Tibial artery (tissue), 4 donors: Measurements from ENCODE around the gene CYP3A4.

Experiments used
- DNase-seq, 2 donors: peaks; one replicate each; pipeline ENCODE4 v3.0.0-alpha.2; 2019
- H3K27ac ChIP-seq, 2 donors: fragments of 200-600 bp; sonication (generic) in 1 of 2; 1 replicate in 1 of 2; 2 replicates in 1 of 2; pipeline ENCODE4 v1.5.1; 2018 to 2019; ENCODE audit warnings: mild to moderate bottlenecking in 1 of 2
- H3K27me3 ChIP-seq, 2 donors: fragments of 200-600 bp; sonication (generic) in 1 of 2; one replicate each; pipeline versions ENCODE4 v1.5.1 to v1.6.0; 2016 to 2019
- H3K36me3 ChIP-seq, 3 donors: fragments of 200-600 bp; sonication (generic) in 2 of 3; one replicate each; pipeline ENCODE4 v1.5.1; 2016 to 2019; ENCODE audit warnings: mild to moderate bottlenecking in 2 of 3
- H3K4me1 ChIP-seq, 4 donors: fragments of 200-600 bp; sonication (generic) in 2 of 4; 1 replicate in 3 of 4; 2 replicates in 1 of 4; pipeline ENCODE4 v1.5.1; 2016 to 2019
- H3K4me3 ChIP-seq, 2 donors: fragments of 200-600 bp; sonication (generic) in 1 of 2; 1 replicate in 1 of 2; 2 replicates in 1 of 2; pipeline ENCODE4 v1.5.1; 2018 to 2019; ENCODE audit warnings: mild to moderate bottlenecking in 2 of 2
- H3K9me3 ChIP-seq, 3 donors: fragments of 200-600 bp; sonication (generic) in 1 of 3; one replicate each; pipeline ENCODE4 v1.5.1; 2016 to 2019
- CTCF ChIP-seq, 2 experiments: fragments of 200-600 bp in 1 of 2; fragments of 450-650 bp in 1 of 2; IDR thresholded peaks; one replicate each; pipeline ENCODE4 v1.5.1; 2017 to 2019; ENCODE audit warnings: antibody characterized with exemption in 2 of 2, mild to moderate bottlenecking in 1 of 2, moderate library complexity in 1 of 2
- intact Hi-C: fragments of 100-400 bp; cut with DNase I; formaldehyde crosslinking; loops from one replicate; pipeline ENCODE4 v1.15.0; 2023; ENCODE audit warnings: low total_unique reads

The CYP3A4 gene

GRCh38 chr7:99784007-99784406 is at the start of gene CYP3A4:
Gene CYP3A4 (minus strand): TSS chr7:99784184. CDS start chr7:99784081, 103 bp downstream.
- Histone ChIP-seq H3K4me1 (no peaks in the 10 kb centered on the region), H3K27me3 (no peaks in the 10 kb centered on the region), H3K9me3 (no peaks in the 10 kb centered on the region), H3K4me3 (no peak within 1 kb of the TSS), H3K27ac (no peak within 1 kb of the TSS), H3K36me3 (no peaks in the 10 kb centered on the region)
- no peak for DNase-seq
- no peak for TF ChIP-seq CTCF (IDR thresholded peaks at IDR 0.05)
- intact Hi-C loops: no loop called here

- DNase-seq: no peak
- Histone ChIP-seq H3K27ac (no peak overlapping the region), H3K4me3 (no peak overlapping the region), H3K9me3 (no peaks in the 10 kb centered on the region), H3K4me1 (no peaks in the 10 kb centered on the region), H3K27me3 (no peaks in the 10 kb centered on the region), H3K36me3 (no peaks in the 10 kb centered on the region)
- TF ChIP-seq CTCF (IDR thresholded peaks at IDR 0.05): no peak
- intact Hi-C loops: no loop called here
These were observed 49.4 kb upstream of the CYP3A4 start for GRCh38 chr7:99833289-99833877.

GRCh38 chr7:99831595-99831994 is 47.6 kb upstream of the CYP3A4 start:
- no peak for DNase-seq
- no peaks in the 10 kb centered on the region for H3K36me3 ChIP-seq
- intact Hi-C loops: no loop called here
- H3K9me3 ChIP-seq: no peaks in the 10 kb centered on the region
- H3K4me1 ChIP-seq: no peaks in the 10 kb centered on the region
- H3K27me3 ChIP-seq: no peaks in the 10 kb centered on the region
- no peak overlapping the region for H3K4me3 ChIP-seq
- TF ChIP-seq CTCF (IDR thresholded peaks at IDR 0.05): no peak
- no peak overlapping the region for H3K27ac ChIP-seq

GRCh38 chr7:99829524-99830160 is 45.7 kb upstream of the CYP3A4 start:
- DNase-seq: no peak

GRCh38 chr7:99828811-99829210 is 44.8 kb upstream of the CYP3A4 start:
- no peak for DNase-seq
- intact Hi-C loops: no loop called here
- H3K27ac ChIP-seq: no peak overlapping the region
- H3K4me1 ChIP-seq: no peaks in the 10 kb centered on the region
- H3K4me3 ChIP-seq: no peak overlapping the region
- no peaks in the 10 kb centered on the region for H3K9me3 ChIP-seq
- H3K36me3 ChIP-seq: no peaks in the 10 kb centered on the region
- no peak for TF ChIP-seq CTCF (IDR thresholded peaks at IDR 0.05)
- no peaks in the 10 kb centered on the region for H3K27me3 ChIP-seq

More at GRCh38 chr7:99829524-99830160, 45.7 kb upstream of the CYP3A4 start:
- TF ChIP-seq CTCF (IDR thresholded peaks at IDR 0.05): no peak
- Histone ChIP-seq H3K4me3 (no peak overlapping the region), H3K27me3 (no peaks in the 10 kb centered on the region), H3K4me1 (no peaks in the 10 kb centered on the region), H3K27ac (no peak overlapping the region), H3K36me3 (no peaks in the 10 kb centered on the region), H3K9me3 (no peaks in the 10 kb centered on the region)
- intact Hi-C loops: no loop called here
